Colon (tissue), 2 donors: ENCODE measurements around the gene KDM2B.
"Not testable (repeated sequence)": the region's sequence is repeated elsewhere in the genome, so short reads cannot be mapped to it uniquely, and the experiment has no call there.

Experiments
- FAIRE-seq: peaks from 2 replicates; lab custom pipeline; 2012; peaks lifted over from hg19 to GRCh38; lab: Jason Lieb, UNC
- donor health status: control.
- donor health status: control.

The KDM2B gene

DNA sequence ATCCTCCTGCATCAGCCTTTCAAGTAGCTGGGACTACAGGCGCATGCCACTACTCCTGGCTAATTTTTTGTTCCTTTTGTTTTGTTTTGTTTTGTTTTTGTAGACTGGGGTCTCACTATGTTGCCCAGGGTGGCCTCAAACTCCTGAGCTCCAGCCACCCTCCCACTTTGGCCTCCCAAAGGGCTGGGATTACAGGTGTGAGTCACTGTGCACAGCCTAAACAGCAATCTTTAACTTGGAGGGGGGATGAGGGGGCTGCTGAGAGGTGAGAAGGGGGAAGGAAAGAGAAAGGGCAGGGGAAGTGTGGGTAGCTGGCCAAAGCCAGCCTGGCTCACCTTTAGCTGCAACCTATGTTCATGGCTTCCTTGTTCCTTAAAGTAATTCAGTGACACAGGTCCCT is 77.4 kb downstream of the KDM2B start:
- FAIRE-seq = no peak

- no peak for FAIRE-seq
Measured at GRCh38 chr12:121501946-121502345, 78.9 kb downstream of the KDM2B start.

- no peak for FAIRE-seq
Measured at GRCh38 chr12:121499929-121500793, 80.7 kb downstream of the KDM2B start.

DNA sequence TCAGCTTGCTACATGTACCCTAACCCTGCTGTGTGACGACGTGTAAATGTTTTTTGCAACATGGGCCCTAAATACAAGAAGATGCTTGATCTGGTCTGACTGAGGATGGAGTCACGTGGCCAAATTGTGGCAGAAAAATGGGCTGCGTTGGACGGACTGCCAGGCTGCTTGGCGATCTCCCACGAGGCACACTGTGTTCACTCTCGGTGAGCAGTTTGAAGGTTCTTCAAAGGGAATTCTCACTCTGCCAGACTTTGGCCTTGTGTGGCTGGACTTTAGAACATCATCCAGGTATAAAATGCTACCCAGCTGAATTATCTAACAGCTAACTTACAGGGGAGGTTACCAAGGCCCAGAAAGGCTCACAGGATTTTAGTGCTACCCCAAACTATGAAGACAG is 85.1 kb downstream of the KDM2B start:
- FAIRE-seq = no peak

GRCh38 chr12:121494093-121494787 is 86.6 kb downstream of the KDM2B start:
- FAIRE-seq = no peak

GRCh38 chr12:121490401-121491281 is 90.2 kb downstream of the KDM2B start:
- FAIRE-seq = no peak

GRCh38 chr12:121489874-121490273 is 90.9 kb downstream of the KDM2B start:
- FAIRE-seq = no peak

- no peak for FAIRE-seq
Measured at GRCh38 chr12:121484967-121485366, 95.9 kb downstream of the KDM2B start.

DNA sequence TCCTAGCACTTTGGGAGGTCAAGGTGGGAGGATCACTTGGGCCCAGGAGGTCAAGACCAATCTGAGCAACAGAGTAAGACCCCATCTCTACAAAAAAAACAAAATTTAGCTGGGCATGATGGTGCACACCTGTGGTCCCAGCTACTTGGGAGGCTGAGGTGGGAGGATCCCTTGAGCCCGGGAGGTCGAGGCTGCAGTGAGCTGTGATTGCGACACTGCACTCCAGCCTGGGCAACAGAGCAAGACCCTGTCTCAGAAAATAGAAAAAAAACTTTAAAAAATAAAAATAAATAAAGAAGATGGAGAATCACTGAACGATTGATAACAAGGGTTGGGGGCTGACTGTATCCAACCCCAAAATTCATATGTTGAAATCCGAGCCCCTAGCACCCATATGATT is 96.3 kb downstream of the KDM2B start:
- not testable (repeated sequence) for FAIRE-seq

GRCh38 chr12:121483949-121484348 is 96.9 kb downstream of the KDM2B start:
- no peak for FAIRE-seq

GRCh38 chr12:121476477-121476876 is 104.3 kb downstream of the KDM2B start:
- FAIRE-seq = no peak

GRCh38 chr12:121475279-121475678 is 105.5 kb downstream of the KDM2B start:
- no peak for FAIRE-seq

GRCh38 chr12:121472150-121472905 is 108.5 kb downstream of the KDM2B start:
- FAIRE-seq = no peak

- no peak for FAIRE-seq
Measured at GRCh38 chr12:121470751-121471150, 110.1 kb downstream of the KDM2B start.

- no peak for FAIRE-seq
Measured at GRCh38 chr12:121468499-121468801, 112.4 kb downstream of the KDM2B start.

DNA sequence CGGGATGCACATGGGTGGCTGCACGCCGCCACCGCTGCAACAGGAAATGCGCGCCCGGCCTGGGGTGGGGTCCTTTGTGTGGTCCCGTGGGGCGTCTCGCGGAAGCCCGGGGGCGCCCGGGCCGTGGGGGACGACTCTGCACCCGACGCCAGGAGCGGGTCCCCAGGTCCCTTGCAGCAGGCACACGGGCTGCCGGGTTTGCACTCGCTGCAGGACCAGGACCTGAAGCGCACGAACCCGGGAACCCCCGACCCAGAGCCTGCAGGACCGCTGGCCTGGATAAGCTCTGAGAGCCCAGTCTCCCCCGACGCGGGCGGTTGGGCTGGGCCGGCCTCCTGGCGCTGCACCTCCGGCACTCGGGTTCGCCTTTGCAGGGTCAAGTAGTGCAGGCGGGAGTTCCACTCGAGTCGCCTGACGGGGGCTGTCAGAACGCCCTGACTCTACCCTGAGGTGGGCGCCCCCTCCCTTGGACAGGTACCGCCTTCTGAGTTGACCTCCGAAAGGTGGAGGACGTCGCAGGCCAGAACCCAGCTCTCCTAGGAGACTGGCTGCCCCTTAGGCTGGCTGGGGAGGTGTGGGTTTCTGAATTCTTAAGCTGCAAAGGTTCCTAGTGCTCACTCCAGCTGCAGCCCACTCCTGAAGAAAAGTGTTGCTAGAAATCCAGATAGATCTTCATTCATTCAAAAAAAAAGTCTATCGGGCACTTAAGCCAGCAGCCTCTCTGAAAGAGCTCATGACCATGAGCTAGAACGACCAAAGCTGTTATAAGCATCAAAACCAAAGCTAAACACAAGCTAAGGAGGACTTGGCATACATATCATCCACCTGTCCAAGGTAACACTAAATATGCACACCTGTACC is 113.0 kb downstream of the KDM2B start:
- FAIRE-seq = no peak

GRCh38 chr12:121466794-121467637 is 113.8 kb downstream of the KDM2B start:
- FAIRE-seq = no peak

GRCh38 chr12:121465921-121466793 is 114.7 kb downstream of the KDM2B start:
- FAIRE-seq = no peak

GRCh38 chr12:121464331-121464730 is 116.5 kb downstream of the KDM2B start:
- no peak for FAIRE-seq
